ENCODE measurements around the gene BUB1B.

DNA sequence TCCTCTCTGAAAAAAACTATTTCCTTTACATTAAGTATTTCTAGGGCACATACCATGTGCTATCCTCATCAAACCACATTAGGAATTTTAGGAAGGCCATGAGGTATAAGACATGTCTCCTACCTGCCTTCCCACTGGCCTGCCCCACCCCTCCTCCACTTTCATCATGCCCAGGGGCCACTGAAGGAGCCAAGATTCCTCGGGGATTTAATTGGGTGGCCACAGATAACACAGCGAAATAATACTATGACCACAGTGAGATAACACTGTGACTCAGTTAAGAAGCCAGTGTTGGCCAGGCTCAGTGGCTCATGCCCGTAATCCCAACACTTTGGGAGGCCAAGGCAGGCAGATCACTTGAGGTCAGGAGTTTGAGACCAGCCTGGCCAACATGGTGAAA is 42.4 kb upstream of the BUB1B start:
- TF ChIP-seq, protein P1, sequence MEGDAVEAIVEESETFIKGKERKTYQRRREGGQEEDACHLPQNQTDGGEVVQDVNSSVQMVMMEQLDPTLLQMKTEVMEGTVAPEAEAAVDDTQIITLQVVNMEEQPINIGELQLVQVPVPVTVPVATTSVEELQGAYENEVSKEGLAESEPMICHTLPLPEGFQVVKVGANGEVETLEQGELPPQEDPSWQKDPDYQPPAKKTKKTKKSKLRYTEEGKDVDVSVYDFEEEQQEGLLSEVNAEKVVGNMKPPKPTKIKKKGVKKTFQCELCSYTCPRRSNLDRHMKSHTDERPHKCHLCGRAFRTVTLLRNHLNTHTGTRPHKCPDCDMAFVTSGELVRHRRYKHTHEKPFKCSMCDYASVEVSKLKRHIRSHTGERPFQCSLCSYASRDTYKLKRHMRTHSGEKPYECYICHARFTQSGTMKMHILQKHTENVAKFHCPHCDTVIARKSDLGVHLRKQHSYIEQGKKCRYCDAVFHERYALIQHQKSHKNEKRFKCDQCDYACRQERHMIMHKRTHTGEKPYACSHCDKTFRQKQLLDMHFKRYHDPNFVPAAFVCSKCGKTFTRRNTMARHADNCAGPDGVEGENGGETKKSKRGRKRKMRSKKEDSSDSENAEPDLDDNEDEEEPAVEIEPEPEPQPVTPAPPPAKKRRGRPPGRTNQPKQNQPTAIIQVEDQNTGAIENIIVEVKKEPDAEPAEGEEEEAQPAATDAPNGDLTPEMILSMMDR (conservative IDR thresholded peaks at IDR 0.05; ENCODE audit: low read depth, low read length), result no peak
- no peak for TF ChIP-seq EZH2 (IDR thresholded peaks at IDR 0.05; ENCODE audit: low read length, unreplicated experiment)

Data from PC-3 (cell line).